Esophagus squamous epithelium (tissue), 4 donors: ENCODE data around the gene GK2.

Experiments
- POLR2A ChIP-seq, 4 donors: fragments of 450-650 bp; IDR thresholded peaks; one replicate each; pipeline ENCODE4 v1.6.1; 2017; ENCODE audit warnings: antibody characterized with exemption in 4 of 4, mild to moderate bottlenecking in 4 of 4, moderate library complexity in 3 of 4
- TF ChIP-seq, protein P1 (sequence below), 6 experiments: fragments of 450-650 bp in 4 of 6; fragments of 200-600 bp in 2 of 6; sonication (generic) in 2 of 6; IDR thresholded peaks; one replicate each; pipeline ENCODE4 v1.5.1; 2016 to 2019; ENCODE audit warnings: antibody characterized with exemption in 6 of 6, mild to moderate bottlenecking in 4 of 6, moderate library complexity in 4 of 6

- TF ChIP-seq, protein P1, sequence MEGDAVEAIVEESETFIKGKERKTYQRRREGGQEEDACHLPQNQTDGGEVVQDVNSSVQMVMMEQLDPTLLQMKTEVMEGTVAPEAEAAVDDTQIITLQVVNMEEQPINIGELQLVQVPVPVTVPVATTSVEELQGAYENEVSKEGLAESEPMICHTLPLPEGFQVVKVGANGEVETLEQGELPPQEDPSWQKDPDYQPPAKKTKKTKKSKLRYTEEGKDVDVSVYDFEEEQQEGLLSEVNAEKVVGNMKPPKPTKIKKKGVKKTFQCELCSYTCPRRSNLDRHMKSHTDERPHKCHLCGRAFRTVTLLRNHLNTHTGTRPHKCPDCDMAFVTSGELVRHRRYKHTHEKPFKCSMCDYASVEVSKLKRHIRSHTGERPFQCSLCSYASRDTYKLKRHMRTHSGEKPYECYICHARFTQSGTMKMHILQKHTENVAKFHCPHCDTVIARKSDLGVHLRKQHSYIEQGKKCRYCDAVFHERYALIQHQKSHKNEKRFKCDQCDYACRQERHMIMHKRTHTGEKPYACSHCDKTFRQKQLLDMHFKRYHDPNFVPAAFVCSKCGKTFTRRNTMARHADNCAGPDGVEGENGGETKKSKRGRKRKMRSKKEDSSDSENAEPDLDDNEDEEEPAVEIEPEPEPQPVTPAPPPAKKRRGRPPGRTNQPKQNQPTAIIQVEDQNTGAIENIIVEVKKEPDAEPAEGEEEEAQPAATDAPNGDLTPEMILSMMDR (IDR thresholded peaks at IDR 0.05) = no peak
- TF ChIP-seq POLR2A (IDR thresholded peaks at IDR 0.05) = no peak
These were observed 22.4 kb downstream of the GK2 start for GRCh38 chr4:79385641-79386040.
